ENCODE measurements around the gene NSF. TPM values are rescaled to one million over a fixed set of nuclear protein-coding genes. Genes with fewer than 3 reads are reported as not detected.

Gene NSF
- total RNA-seq, 2 experiments from 2014 or later: 17.7 to 19.1 TPM

GRCh38 chr17:46730026-46730425 is 139.6 kb downstream of the NSF start:
- intact Hi-C loops (cut with DNase I, micrococcal nuclease): no loop called here
- Mint-ChIP-seq H3K9me3 (no peaks in the 10 kb centered on the region), H3K4me3 (no peak overlapping the region), H3K36me3 (ENCODE audit: low read depth) (peaks cover 71% of the 10 kb centered on the region), H3K27me3 (no peaks in the 10 kb centered on the region), H3K4me1 (ENCODE audit: low read depth) (no peaks in the 10 kb centered on the region), H3K27ac (no peak overlapping the region)
- Histone ChIP-seq H3K36me3 (ENCODE audit: insufficient read depth, low read length) (peaks cover 42% of the 10 kb centered on the region), H3K27ac (ENCODE audit: low read depth in 1 of 2, low read length in 2 of 2) (no peak overlapping the region), H3K4me1 (ENCODE audit: insufficient read depth, low read length) (no peaks in the 10 kb centered on the region), H3K9me3 (ENCODE audit: control insufficient read depth in 1 of 2, insufficient read depth in 1 of 2, low read length in 2 of 2) (no peaks in the 10 kb centered on the region), H3K27me3 (ENCODE audit: control insufficient read depth in 1 of 2, insufficient read depth in 2 of 2, low read length in 2 of 2) (no peaks in the 10 kb centered on the region), H3K4me3 (ENCODE audit: low read length) (no peak overlapping the region)
- TF ChIP-seq, protein P1, sequence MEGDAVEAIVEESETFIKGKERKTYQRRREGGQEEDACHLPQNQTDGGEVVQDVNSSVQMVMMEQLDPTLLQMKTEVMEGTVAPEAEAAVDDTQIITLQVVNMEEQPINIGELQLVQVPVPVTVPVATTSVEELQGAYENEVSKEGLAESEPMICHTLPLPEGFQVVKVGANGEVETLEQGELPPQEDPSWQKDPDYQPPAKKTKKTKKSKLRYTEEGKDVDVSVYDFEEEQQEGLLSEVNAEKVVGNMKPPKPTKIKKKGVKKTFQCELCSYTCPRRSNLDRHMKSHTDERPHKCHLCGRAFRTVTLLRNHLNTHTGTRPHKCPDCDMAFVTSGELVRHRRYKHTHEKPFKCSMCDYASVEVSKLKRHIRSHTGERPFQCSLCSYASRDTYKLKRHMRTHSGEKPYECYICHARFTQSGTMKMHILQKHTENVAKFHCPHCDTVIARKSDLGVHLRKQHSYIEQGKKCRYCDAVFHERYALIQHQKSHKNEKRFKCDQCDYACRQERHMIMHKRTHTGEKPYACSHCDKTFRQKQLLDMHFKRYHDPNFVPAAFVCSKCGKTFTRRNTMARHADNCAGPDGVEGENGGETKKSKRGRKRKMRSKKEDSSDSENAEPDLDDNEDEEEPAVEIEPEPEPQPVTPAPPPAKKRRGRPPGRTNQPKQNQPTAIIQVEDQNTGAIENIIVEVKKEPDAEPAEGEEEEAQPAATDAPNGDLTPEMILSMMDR (IDR thresholded peaks at IDR 0.05): no peak
- ChIA-PET POLR2A (no interaction called here), CTCF (no interaction called here)
- DNase-seq (no peak), ATAC-seq (ENCODE audit: poor library complexity) (no peak)

DNA sequence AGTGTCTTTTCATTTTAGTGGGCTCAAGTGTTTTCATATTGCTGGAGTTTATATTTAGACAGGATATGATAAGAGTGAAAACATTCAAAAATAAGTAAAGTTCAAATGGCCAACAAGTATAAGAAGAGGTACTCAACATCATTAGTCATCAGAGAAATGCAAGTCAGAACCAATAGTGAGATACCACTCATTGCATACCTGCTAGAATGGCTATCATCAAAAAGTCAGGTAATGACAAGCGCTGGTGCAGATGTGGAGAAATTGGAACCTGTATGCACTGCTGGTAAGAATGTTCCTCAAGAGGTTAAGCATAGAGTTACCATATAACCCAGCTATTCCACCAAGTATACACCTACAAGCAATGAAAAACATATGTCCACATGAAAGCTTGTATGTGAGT is 140.2 kb downstream of the NSF start:
- Mint-ChIP-seq H3K27me3 (no peaks in the 10 kb centered on the region), H3K4me3 (no peak overlapping the region), H3K9me3 (no peaks in the 10 kb centered on the region), H3K36me3 (ENCODE audit: low read depth) (peaks cover 64% of the 10 kb centered on the region), H3K4me1 (ENCODE audit: low read depth) (no peaks in the 10 kb centered on the region), H3K27ac (no peak overlapping the region)
- no peak overlapping the region for H3K4me3 ChIP-seq (ENCODE audit: low read length)
- H3K27me3 ChIP-seq (ENCODE audit: control insufficient read depth in 1 of 2, insufficient read depth in 2 of 2, low read length in 2 of 2): no peaks in the 10 kb centered on the region
- no peaks in the 10 kb centered on the region for H3K9me3 ChIP-seq (ENCODE audit: control insufficient read depth in 1 of 2, insufficient read depth in 1 of 2, low read length in 2 of 2)
- TF ChIP-seq, protein P1 (IDR thresholded peaks at IDR 0.05): no peak
- no peak overlapping the region for H3K27ac ChIP-seq (ENCODE audit: low read depth in 1 of 2, low read length in 2 of 2)
- ATAC-seq (ENCODE audit: poor library complexity): no peak
- intact Hi-C loops (cut with DNase I, micrococcal nuclease): no loop called here
- no peak for DNase-seq
- ChIA-PET CTCF (no interaction called here), POLR2A (no interaction called here)
- no peaks in the 10 kb centered on the region for H3K4me1 ChIP-seq (ENCODE audit: insufficient read depth, low read length)
- H3K36me3 ChIP-seq (ENCODE audit: insufficient read depth, low read length): peaks cover 39% of the 10 kb centered on the region

DNA sequence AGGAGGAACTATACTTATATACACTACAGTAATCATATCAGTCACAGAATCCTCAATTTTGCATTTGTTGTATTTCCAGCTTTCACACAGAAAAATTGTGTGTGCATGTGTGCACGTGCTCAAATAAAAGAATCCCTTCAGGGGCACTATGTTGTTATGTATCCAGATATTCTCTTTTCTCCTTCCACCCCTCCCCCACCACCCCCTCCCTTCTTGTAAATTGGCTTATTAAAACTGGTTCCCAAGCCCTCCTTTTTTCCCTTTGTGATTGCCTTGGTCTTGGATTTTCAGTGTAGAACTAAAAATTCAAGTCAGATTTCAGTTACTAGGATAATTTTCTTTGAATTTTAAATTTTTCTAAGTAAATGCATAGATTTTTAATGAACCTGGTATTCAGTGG is 141.7 kb downstream of the NSF start:
- Mint-ChIP-seq H3K36me3 (ENCODE audit: low read depth) (peaks cover 55% of the 10 kb centered on the region), H3K27ac (no peak overlapping the region), H3K4me1 (ENCODE audit: low read depth) (no peaks in the 10 kb centered on the region), H3K27me3 (no peaks in the 10 kb centered on the region), H3K4me3 (no peak overlapping the region), H3K9me3 (no peaks in the 10 kb centered on the region)
- DNase-seq: no peak
- POLR2A ChIA-PET: no interaction called here
- Histone ChIP-seq H3K4me3 (ENCODE audit: low read length) (no peak overlapping the region), H3K4me1 (ENCODE audit: insufficient read depth, low read length) (no peaks in the 10 kb centered on the region), H3K27me3 (ENCODE audit: control insufficient read depth in 1 of 2, insufficient read depth in 2 of 2, low read length in 2 of 2) (no peaks in the 10 kb centered on the region), H3K36me3 (ENCODE audit: insufficient read depth, low read length) (peaks cover 27% of the 10 kb centered on the region), H3K9me3 (ENCODE audit: control insufficient read depth in 1 of 2, insufficient read depth in 1 of 2, low read length in 2 of 2) (no peaks in the 10 kb centered on the region), H3K27ac (ENCODE audit: low read depth in 1 of 2, low read length in 2 of 2) (no peak overlapping the region)
- intact Hi-C loops (cut with DNase I, micrococcal nuclease): no loop called here
- no peak for ATAC-seq (ENCODE audit: poor library complexity)
- CTCF ChIA-PET: interaction anchor here (0.6 kb wide), 1 partner anchor 1782 kb away, joined by 3 read pairs; no protein-coding TSS in a partner anchor
- TF ChIP-seq, protein P1 (IDR thresholded peaks at IDR 0.05): no peak
